Immature natural killer cell (primary cell): ENCODE results near the gene GARIN5B. TPM values are rescaled to one million over a fixed set of nuclear protein-coding genes. Genes with fewer than 3 reads are reported as not detected.

ENCODE experiments used
- DNase-seq, 3 donors: peaks; one replicate each; pipeline ENCODE4 v3.0.0; 2022; ENCODE audit warnings: mixed read lengths in 1 of 3
- H3K27ac Mint-ChIP-seq, 6 donors: one replicate each; pipeline ENCODE4 v1.8.0; 2020; ENCODE audit warnings: mixed read lengths in 6 of 6, mild to moderate bottlenecking in 5 of 6, inconsistent platforms in 4 of 6, moderate library complexity in 3 of 6
- H3K27me3 Mint-ChIP-seq, 3 donors: one replicate each; pipeline ENCODE4 v1.8.0; 2020 to 2021; ENCODE audit warnings: low read depth in 3 of 3, mild to moderate bottlenecking in 3 of 3, mixed read lengths in 3 of 3, moderate library complexity in 3 of 3, inconsistent platforms in 1 of 3
- H3K36me3 Mint-ChIP-seq, 3 donors: one replicate each; pipeline ENCODE4 v1.8.0; 2020; ENCODE audit warnings: mixed read lengths in 3 of 3, inconsistent platforms in 2 of 3, mild to moderate bottlenecking in 2 of 3
- H3K4me1 Mint-ChIP-seq, 2 donors: one replicate each; pipeline ENCODE4 v1.8.0; 2020; ENCODE audit warnings: inconsistent platforms in 2 of 2, mild to moderate bottlenecking in 2 of 2, mixed read lengths in 2 of 2, moderate library complexity in 1 of 2
- H3K4me3 Mint-ChIP-seq, 5 donors: one replicate each; pipeline ENCODE4 v1.8.0; 2020; ENCODE audit warnings: mild to moderate bottlenecking in 5 of 5, mixed read lengths in 5 of 5, inconsistent platforms in 3 of 5, moderate library complexity in 3 of 5
- H3K9me3 Mint-ChIP-seq, 6 donors: one replicate each; pipeline ENCODE4 v1.8.0; 2020; ENCODE audit warnings: mild to moderate bottlenecking in 6 of 6, mixed read lengths in 6 of 6, inconsistent platforms in 4 of 6, moderate library complexity in 3 of 6
- polyA plus RNA-seq, 3 donors: library from polyadenylated mRNA; unstranded; fragments of 300-500 nt; fragmentation: Illumina TruSeq; gene quantifications; one replicate each; pipeline ENCODE4 v1.2.3, GENCODE V29; 2021

Gene GARIN5B
- polyA plus RNA-seq, 3 donors from 2014 or later = not detected

DNA sequence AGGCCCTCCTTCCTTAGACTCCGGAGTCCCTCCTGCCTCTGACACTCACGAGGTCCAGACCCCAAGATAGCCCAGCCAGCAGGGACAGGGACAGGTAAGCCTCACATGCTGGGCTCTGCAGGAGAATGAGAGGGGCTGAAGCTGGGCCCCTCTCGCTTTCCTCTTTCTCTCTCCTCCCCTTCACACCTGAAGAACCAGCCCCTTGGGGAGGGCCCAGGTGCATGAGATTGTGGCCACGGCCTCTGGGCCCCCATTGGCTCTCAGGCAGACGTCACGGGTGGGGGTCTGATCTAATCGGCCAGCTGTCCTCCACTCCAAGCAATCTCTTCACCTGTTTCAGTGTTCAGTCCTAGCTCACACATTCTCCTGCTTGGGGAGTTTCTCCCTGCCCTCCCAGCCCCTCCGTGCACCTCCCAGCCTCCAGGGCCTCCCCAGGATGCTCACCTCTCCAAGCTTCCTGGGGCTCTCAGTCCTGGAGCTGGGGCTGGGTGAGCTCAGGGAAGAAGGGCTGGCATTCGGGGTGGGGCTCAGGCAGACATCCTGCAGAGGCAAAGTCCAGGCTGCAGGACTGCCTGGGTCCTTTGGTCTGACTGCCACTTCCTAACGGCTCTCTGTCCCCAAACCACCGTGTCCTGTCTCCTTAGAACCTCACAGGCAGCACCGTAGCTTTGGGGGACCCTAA, 40.7 kb downstream of the GARIN5B start:
- Mint-ChIP-seq H3K36me3 (no peaks in the 10 kb centered on the region), H3K27me3 (peaks cover 5 to 7% (median 6%) of the 10 kb centered on the region in 3 donors), H3K4me3 (no peak overlapping the region), H3K27ac (no peak overlapping the region), H3K9me3 (no peaks in the 10 kb centered on the region), H3K4me1 (no peaks in the 10 kb centered on the region)
- no peak for DNase-seq

- no peak overlapping the region for H3K4me3 Mint-ChIP-seq
Measured at GRCh38 chr19:55321466-55322137, 41.5 kb downstream of the GARIN5B start.

GRCh38 chr19:55320844-55321419, 42.1 kb downstream of the GARIN5B start:
- Mint-ChIP-seq H3K4me1 (no peaks in the 10 kb centered on the region), H3K27me3 (peaks cover 3 to 9% (median 5%) of the 10 kb centered on the region in 3 donors), H3K4me3 (no peak overlapping the region), H3K9me3 (no peaks in the 10 kb centered on the region), H3K27ac (no peak overlapping the region), H3K36me3 (no peaks in the 10 kb centered on the region)
- no peak for DNase-seq

More at GRCh38 chr19:55321466-55322137, 41.5 kb downstream of the GARIN5B start:
- Mint-ChIP-seq H3K27ac (no peak overlapping the region), H3K27me3 (peaks cover 5 to 6% (median 5%) of the 10 kb centered on the region in 3 donors), H3K36me3 (no peaks in the 10 kb centered on the region), H3K4me1 (no peaks in the 10 kb centered on the region), H3K9me3 (no peaks in the 10 kb centered on the region)
- DNase-seq = no peak

- H3K4me1 Mint-ChIP-seq = no peaks in the 10 kb centered on the region
- DNase-seq = no peak
- H3K36me3 Mint-ChIP-seq = no peaks in the 10 kb centered on the region
- H3K27ac Mint-ChIP-seq = no peak overlapping the region
- H3K4me3 Mint-ChIP-seq = no peak overlapping the region
- H3K9me3 Mint-ChIP-seq = no peaks in the 10 kb centered on the region
- H3K27me3 Mint-ChIP-seq = peaks cover 3 to 9% (median 3%) of the 10 kb centered on the region in 3 donors
Measured at GRCh38 chr19:55319785-55320184, 43.3 kb downstream of the GARIN5B start.

GRCh38 chr19:55316646-55317045, 46.4 kb downstream of the GARIN5B start:
- Mint-ChIP-seq H3K9me3 (no peaks in the 10 kb centered on the region), H3K4me3 (no peak overlapping the region), H3K27ac (no peak overlapping the region), H3K27me3 (peaks cover 0 to 3% (median 3%) of the 10 kb centered on the region in 3 donors), H3K36me3 (peaks cover 0 to 6% (median 0%) of the 10 kb centered on the region in 3 donors), H3K4me1 (no peaks in the 10 kb centered on the region)
- DNase-seq = no peak

DNA sequence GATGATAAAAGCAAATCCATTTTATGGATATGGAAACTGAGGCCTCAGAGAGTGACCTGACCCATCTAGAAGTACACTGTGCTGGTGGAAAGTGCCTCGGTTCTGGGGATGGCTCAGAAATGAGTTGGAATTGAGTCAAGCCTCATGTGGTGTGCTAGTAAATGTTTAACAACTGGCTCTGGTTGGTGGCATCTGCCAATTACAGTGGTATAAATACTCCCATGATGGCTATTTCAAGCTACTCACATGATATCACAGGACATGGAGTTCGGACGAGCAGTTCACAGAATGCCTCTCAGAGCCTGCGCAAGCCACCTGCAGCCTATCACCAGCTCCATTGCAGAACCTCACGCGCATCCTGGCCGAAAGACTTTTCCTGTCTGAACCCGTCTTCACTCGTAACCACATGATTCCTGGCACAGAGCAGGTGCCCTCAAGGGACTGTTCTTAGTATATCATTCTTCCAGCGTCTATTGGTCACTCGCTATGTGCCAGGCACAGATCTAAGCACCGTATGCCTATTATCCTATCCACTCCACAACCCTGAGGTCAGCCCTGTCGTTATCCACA, 47.0 kb downstream of the GARIN5B start:
- H3K9me3 Mint-ChIP-seq = no peaks in the 10 kb centered on the region
- H3K4me1 Mint-ChIP-seq = no peaks in the 10 kb centered on the region
- H3K36me3 Mint-ChIP-seq = peaks cover 0 to 6% (median 0%) of the 10 kb centered on the region in 3 donors
- no peak overlapping the region for H3K4me3 Mint-ChIP-seq
- no peak for DNase-seq
- no peak overlapping the region for H3K27ac Mint-ChIP-seq
- H3K27me3 Mint-ChIP-seq = peaks cover 0 to 3% (median 3%) of the 10 kb centered on the region in 3 donors

DNA sequence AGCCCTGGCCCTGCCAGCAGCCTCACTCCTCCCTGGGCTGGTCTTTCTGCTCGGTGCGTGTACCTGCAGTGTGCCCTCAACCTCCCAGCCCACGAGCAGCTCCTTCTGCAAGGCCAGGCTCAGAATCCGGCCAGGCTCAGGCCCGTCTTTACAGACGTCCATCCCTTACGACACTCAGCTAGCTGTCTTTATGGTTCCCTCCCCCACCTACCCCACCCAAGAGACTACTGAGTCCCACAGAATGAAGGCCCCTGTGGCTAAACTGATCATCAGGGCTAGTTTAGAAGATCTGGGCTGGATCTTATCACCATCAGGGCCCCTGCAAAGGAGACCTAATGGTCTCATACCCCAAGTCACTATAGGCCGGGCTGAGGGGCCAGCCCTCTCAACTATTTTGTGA, 48.7 kb downstream of the GARIN5B start:
- peaks cover 0 to 10% (median 0%) of the 10 kb centered on the region in 3 donors for H3K36me3 Mint-ChIP-seq
- no peaks in the 10 kb centered on the region for H3K9me3 Mint-ChIP-seq
- no peaks in the 10 kb centered on the region for H3K4me1 Mint-ChIP-seq
- DNase-seq = no peak
- H3K27ac Mint-ChIP-seq = no peak overlapping the region
- no peak overlapping the region for H3K4me3 Mint-ChIP-seq
- H3K27me3 Mint-ChIP-seq = peaks cover 0 to 3% (median under 1%) of the 10 kb centered on the region in 3 donors

DNA sequence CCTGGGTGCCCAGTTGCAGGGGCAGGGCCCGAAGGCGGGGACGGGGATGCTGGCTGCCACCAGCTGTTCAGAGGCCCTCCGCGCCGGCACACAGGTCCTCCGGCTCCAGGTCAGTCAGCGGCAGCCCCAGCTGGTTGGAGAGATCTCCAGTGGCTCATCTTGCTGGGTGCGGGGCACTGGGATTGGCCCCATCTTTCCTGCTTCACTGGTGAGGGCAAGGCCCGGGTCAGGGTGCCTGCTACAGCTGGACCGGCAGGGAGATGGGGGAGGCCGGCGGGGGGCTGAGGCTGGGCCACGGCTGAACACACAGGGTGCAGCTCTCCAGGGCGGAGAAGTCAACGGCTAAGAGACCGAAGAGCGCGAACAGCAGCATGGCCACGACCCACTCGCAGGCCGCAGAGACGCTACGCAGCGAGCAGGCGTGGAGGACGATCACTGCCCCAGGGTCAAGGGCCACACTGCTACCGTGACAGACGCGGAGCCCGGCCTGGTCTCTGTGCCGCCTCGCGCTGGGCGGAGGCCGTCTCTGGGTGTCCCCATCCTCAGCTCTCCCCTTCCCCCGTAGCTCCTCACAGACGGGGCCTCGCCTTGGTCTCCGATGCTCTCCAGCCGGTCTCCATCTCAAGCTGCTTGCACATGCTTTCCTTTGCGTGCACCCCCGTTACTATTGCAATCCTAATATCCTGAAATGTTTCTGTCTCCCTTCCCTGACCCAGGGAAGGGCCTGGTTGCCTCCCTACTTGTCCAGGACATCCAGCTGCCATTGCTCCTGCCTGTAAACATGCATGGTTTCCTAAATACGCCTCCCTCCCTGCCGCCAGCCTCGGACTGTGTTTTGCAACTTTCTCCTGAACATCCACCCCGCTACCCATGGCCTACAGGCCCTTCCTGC, 50.2 kb downstream of the GARIN5B start:
- Mint-ChIP-seq H3K36me3 (peaks cover 0 to 10% (median 0%) of the 10 kb centered on the region in 3 donors), H3K9me3 (no peaks in the 10 kb centered on the region), H3K4me1 (no peaks in the 10 kb centered on the region), H3K4me3 (no peak overlapping the region), H3K27me3 (peaks cover 0 to 3% (median 0%) of the 10 kb centered on the region in 3 donors), H3K27ac (no peak overlapping the region)
- no peak for DNase-seq

DNA sequence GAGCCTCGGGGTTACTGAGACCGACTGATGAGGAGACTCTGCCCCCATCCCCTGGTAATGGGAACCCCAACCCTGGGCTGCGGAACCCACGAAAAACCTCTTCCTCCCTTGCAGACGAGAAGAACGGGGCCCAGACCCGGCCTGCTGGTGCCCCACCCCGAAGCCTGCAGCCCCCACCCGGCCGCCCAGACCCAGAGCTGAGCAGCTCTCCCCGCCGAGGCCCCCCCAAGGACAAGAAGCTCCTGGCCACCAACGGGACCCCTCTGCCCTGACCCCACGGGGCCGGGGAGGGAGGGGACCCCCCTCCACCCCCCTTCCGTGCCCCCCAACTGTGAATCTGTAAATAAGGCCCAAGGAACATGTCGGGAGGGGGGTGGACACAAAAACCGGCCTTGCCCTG, 51.3 kb downstream of the GARIN5B start:
- DNase-seq = no peak
- Mint-ChIP-seq H3K27ac (no peak overlapping the region), H3K36me3 (peaks cover 0 to 10% (median 0%) of the 10 kb centered on the region in 3 donors), H3K4me3 (no peak overlapping the region), H3K4me1 (no peaks in the 10 kb centered on the region), H3K27me3 (peaks cover 0 to 3% (median 0%) of the 10 kb centered on the region in 3 donors), H3K9me3 (no peaks in the 10 kb centered on the region)

DNA sequence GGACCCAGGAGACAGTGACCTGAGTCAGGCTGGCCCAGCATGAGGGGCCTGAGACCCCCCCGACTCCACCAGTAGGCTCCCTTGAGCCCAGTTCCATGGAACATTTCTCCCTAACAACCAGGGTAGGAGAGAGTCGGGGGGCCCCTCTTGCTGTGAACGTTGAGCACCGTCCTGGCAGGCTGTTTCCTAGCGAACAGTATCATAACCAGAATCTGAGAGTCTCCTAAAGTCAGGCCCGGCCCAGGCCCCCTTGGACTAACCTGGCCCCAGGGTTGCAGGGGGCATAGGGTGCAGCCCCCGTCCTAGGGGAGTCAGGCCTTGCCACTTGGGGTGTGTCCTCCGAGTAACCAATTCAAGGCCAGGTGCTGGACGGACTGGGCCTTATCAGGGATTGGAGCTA, 51.7 kb downstream of the GARIN5B start:
- DNase-seq = no peak
- H3K27me3 Mint-ChIP-seq = peaks cover 0 to 3% (median 0%) of the 10 kb centered on the region in 3 donors
- H3K36me3 Mint-ChIP-seq = peaks cover 0 to 10% (median 0%) of the 10 kb centered on the region in 3 donors
- no peak overlapping the region for H3K4me3 Mint-ChIP-seq
- no peaks in the 10 kb centered on the region for H3K9me3 Mint-ChIP-seq
- H3K4me1 Mint-ChIP-seq = no peaks in the 10 kb centered on the region
- no peak overlapping the region for H3K27ac Mint-ChIP-seq

DNA sequence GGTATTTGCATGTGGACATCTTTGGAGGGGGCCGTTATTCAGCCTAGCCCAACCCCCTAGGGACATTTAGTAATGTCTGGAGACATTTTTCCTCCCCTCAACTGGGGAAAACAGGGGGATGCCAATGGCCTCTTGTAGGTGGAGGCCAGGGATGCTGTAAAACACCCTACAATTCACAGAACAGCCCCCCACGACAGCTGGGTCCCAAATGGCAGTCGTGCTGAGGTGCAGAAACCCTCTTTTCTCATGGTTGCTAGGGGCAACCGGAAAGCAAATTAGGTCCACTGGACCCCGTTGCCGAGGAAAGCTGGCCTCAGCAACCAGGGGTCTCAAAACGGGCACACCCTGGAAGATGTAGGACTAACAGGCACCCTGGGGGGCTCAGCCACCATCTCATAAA, 52.6 kb downstream of the GARIN5B start:
- H3K4me1 Mint-ChIP-seq = no peaks in the 10 kb centered on the region
- peaks cover 0 to 10% (median 0%) of the 10 kb centered on the region in 3 donors for H3K36me3 Mint-ChIP-seq
- H3K4me3 Mint-ChIP-seq = no peak overlapping the region
- H3K27me3 Mint-ChIP-seq = no peaks in the 10 kb centered on the region
- no peak for DNase-seq
- no peaks in the 10 kb centered on the region for H3K9me3 Mint-ChIP-seq
- H3K27ac Mint-ChIP-seq = no peak overlapping the region

GRCh38 chr19:55309448-55309847, 53.6 kb downstream of the GARIN5B start:
- H3K9me3 Mint-ChIP-seq = no peaks in the 10 kb centered on the region
- peaks cover 0 to 2% (median 0%) of the 10 kb centered on the region in 3 donors for H3K27me3 Mint-ChIP-seq
- no peaks in the 10 kb centered on the region for H3K4me1 Mint-ChIP-seq
- no peak for DNase-seq
- no peak overlapping the region for H3K4me3 Mint-ChIP-seq
- H3K27ac Mint-ChIP-seq = no peak overlapping the region
- peaks cover 0 to 10% (median 0%) of the 10 kb centered on the region in 3 donors for H3K36me3 Mint-ChIP-seq

DNA sequence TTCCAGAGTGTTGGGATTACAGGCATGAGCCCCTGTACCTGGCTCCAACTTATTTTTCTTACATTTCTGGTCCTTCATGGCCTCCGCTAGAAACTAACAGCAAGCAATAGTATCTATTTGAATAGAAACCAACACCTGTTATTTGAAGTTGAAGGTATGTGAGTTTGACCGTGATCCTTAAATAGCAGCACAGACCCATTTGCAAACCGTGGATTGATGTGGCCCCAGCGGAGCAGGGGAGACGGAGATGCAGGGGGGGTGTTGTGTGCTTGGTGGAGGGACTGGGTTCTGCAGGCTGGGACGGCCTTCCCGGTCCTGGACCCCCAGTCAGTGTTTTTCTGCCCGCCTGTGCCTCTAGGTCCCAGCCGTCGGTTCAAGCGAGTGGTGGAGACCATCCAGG, 54.8 kb downstream of the GARIN5B start:
- Mint-ChIP-seq H3K4me3 (no peak overlapping the region), H3K9me3 (no peaks in the 10 kb centered on the region), H3K4me1 (no peaks in the 10 kb centered on the region), H3K27me3 (peaks cover 0 to 2% (median 0%) of the 10 kb centered on the region in 3 donors), H3K27ac (no peak overlapping the region), H3K36me3 (peaks cover 0 to 5% (median 0%) of the 10 kb centered on the region in 3 donors)
- no peak for DNase-seq
